ENCODE measurements around the gene POPDC2. TPM values are rescaled to one million over a fixed set of nuclear protein-coding genes. Genes with fewer than 3 reads are reported as not detected.

The POPDC2 gene
- total RNA-seq, 6 experiments from 2014 or later: 0.14 to 0.98 (median 0.70) TPM; not detected in 2

DNA sequence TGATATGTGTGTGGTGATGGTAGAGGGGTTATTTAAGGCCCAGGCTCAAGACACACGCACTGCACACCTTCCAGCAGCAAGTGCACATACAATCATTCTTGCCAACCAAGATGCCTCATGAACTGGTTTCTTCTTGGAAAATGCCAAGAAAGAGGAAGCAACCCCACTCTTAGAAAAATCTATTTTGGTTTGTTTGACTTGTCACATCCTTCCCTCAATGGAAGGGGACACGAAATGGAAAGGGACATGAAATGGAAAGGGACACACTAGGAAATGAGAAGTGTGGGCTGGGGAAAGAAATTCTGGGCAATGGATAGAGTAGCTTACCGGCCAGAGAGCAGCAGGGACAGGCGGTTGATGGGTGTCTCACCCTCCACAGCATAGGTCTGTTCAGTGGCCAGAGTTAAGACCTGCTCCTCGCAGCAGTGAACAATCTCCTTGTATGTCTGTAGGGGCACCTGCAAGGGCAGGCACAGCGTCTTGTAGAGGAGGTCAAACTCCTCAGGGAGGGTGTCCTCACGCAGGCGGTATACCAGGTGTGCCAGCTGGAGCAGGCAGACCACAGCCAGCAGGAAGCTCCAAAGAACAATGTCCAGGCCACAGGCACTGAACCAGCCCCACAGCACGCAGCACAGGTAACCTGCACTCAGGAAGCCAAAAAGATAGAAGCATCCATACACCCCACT is 640 bp downstream of the POPDC2 start:
- H3K4me3 Mint-ChIP-seq: no peak overlapping the region
- H3K9me3 Mint-ChIP-seq: no peaks in the 10 kb centered on the region
- H3K4me1 Mint-ChIP-seq (ENCODE audit: low read depth): peaks cover 34% of the 10 kb centered on the region
- DNase-seq: no peak
- TF ChIP-seq, protein P1, sequence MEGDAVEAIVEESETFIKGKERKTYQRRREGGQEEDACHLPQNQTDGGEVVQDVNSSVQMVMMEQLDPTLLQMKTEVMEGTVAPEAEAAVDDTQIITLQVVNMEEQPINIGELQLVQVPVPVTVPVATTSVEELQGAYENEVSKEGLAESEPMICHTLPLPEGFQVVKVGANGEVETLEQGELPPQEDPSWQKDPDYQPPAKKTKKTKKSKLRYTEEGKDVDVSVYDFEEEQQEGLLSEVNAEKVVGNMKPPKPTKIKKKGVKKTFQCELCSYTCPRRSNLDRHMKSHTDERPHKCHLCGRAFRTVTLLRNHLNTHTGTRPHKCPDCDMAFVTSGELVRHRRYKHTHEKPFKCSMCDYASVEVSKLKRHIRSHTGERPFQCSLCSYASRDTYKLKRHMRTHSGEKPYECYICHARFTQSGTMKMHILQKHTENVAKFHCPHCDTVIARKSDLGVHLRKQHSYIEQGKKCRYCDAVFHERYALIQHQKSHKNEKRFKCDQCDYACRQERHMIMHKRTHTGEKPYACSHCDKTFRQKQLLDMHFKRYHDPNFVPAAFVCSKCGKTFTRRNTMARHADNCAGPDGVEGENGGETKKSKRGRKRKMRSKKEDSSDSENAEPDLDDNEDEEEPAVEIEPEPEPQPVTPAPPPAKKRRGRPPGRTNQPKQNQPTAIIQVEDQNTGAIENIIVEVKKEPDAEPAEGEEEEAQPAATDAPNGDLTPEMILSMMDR (IDR thresholded peaks at IDR 0.05): no peak
- peaks cover under 1% of the 10 kb centered on the region; the same call in 1 of the 2 replicates for H3K27me3 Mint-ChIP-seq (ENCODE audit: insufficient read depth)
- H3K27ac Mint-ChIP-seq: no peak overlapping the region
- no peaks in the 10 kb centered on the region for H3K36me3 Mint-ChIP-seq (ENCODE audit: low read depth)

DNA sequence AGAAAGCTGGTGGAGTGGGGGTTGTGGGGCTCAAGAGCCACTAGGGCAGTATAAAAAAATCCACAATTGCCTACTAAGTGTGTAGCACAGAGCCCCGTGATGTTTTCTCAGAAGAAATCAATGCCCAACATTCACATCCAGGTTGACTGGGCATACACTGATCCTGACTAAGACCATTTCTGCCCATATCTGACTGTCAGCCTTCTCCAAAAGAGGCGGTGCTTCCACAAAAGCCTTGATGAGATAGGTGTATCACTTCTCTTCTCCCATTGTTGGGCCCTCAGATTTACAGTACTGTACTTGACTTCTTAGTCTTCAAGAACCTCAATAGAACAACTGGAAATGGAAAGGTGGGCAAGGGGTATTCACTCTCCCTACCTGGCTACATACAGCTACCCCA is 1.4 kb downstream of the POPDC2 start:
- Mint-ChIP-seq H3K4me1 (ENCODE audit: low read depth) (peaks cover 27% of the 10 kb centered on the region), H3K27ac (no peak overlapping the region), H3K9me3 (no peaks in the 10 kb centered on the region), H3K36me3 (ENCODE audit: low read depth) (no peaks in the 10 kb centered on the region), H3K27me3 (ENCODE audit: insufficient read depth) (peaks cover 5% of the 10 kb centered on the region; the same call in 1 of the 2 replicates), H3K4me3 (no peak overlapping the region)
- TF ChIP-seq, protein P1 (IDR thresholded peaks at IDR 0.05): no peak
- DNase-seq: no peak

DNA sequence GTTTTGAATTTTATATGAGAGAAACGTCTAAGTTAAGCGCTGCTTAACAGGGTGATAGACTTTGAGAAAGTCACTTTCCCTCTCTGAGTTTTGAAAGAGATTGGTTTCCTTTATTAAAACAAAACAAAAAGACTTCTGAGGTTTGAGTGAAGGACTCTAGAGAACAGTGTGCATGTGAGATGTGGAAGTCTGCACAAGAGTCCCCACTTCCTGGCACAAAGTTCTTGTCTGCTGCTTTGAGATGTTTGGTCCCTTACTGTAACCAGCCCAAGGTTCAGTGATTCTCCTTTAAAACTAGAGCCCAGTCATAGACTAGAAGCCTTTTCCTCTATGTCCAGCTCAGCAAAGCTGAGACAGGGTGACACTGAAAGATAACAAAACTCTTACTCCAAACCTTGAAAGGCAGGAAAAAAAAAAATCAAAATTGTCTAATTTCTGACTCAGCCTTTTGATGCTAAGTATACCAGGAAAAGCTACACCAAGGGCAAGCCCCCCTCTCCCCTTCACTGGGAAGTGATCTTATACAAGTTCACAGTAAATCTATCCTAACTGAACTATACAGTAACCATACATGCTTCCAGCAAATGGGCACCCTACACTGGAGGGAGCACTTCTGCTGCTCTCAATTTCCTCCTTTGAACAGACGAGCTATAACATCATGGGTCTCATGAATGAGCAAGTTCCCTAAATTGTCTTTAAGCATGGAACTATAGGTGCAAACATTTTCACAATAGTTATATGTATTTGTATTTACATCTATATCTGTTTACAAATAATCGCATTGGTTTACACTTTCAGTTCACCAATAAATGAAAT is 2.3 kb downstream of the POPDC2 start:
- H3K9me3 Mint-ChIP-seq: no peaks in the 10 kb centered on the region
- no peak overlapping the region for H3K4me3 Mint-ChIP-seq
- H3K36me3 Mint-ChIP-seq (ENCODE audit: low read depth): no peaks in the 10 kb centered on the region
- TF ChIP-seq, protein P1 (IDR thresholded peaks at IDR 0.05): no peak
- H3K27ac Mint-ChIP-seq: no peak overlapping the region
- H3K27me3 Mint-ChIP-seq (ENCODE audit: insufficient read depth): peaks cover 5% of the 10 kb centered on the region; the same call in 1 of the 2 replicates
- no peak for DNase-seq
- peaks cover 18% of the 10 kb centered on the region for H3K4me1 Mint-ChIP-seq (ENCODE audit: low read depth)

DNA sequence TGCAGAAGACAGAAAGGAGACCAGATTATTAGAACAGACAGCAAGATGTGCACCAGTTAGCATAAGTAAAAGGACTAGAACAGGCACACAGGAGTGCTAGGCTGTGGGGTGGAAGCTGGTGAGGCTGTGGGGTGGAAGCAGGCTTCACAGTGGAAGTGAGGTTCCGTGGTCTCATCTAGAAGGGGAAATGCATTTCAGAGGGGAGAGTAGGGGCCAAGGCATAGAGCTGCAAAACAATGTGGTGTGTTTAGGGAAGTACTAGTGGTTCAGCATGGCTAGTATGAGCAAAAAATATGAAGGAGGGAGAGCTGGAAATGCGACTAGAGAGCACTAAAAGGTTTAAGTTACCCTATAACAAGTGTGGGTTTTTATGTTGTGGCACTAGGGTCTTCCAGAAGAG is 6.5 kb downstream of the POPDC2 start:
- Mint-ChIP-seq H3K36me3 (ENCODE audit: low read depth) (no peaks in the 10 kb centered on the region), H3K4me1 (ENCODE audit: low read depth) (peaks cover 6% of the 10 kb centered on the region), H3K27ac (no peak overlapping the region), H3K4me3 (no peak overlapping the region), H3K27me3 (ENCODE audit: insufficient read depth) (peaks cover 6% of the 10 kb centered on the region; the same call in 1 of the 2 replicates), H3K9me3 (no peaks in the 10 kb centered on the region)
- TF ChIP-seq, protein P1 (IDR thresholded peaks at IDR 0.05): no peak
- DNase-seq: no peak

DNA sequence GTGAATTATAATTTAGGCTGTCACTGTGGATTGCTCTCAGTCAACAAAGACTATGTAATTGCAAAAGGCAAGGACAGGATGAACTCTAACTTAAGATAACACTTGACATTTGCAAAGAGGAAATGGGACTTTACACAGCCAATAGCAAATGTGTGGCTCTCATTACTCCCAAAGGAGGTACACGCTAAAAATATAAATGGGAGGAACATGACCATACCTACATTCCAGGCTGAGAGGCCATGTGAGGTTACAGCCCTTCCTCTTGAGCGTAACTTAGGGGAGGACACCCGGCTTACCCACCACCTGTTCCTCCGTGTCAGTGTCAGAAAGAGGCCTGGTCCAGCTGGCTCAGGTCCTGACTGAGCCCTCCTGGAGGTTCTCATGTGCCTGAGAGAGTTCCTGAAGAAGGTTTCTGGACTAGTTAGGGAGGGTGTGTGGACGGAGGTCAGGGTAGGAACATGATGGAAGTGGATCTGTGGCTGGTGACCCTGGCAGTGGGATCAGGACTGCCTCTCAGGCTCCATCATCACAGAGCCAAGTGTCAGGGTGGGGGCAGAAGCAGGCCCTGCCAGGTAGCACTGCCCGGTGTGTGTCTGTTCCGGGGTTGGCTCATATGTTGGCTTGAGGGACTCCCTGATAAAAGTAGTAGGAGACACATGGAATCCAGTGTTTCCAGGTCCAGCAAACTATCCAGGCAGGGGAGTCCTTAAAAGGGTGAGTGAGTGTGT is 7.9 kb downstream of the POPDC2 start:
- peaks cover 14% of the 10 kb centered on the region for H3K4me1 Mint-ChIP-seq (ENCODE audit: low read depth)
- no peak for DNase-seq
- TF ChIP-seq, protein P1 (IDR thresholded peaks at IDR 0.05): no peak
- peaks cover 6% of the 10 kb centered on the region; the same call in 1 of the 2 replicates for H3K27me3 Mint-ChIP-seq (ENCODE audit: insufficient read depth)
- no peaks in the 10 kb centered on the region for H3K36me3 Mint-ChIP-seq (ENCODE audit: low read depth)
- no peak overlapping the region for H3K4me3 Mint-ChIP-seq
- no peak overlapping the region for H3K27ac Mint-ChIP-seq
- no peaks in the 10 kb centered on the region for H3K9me3 Mint-ChIP-seq

All from HFFc6 (cell line).